Measurements from ENCODE around the gene NEK11. TPM values are rescaled to one million over a fixed set of nuclear protein-coding genes. Genes with fewer than 3 reads are reported as not detected.

Gene NEK11
- total RNA-seq, 1 experiment from 2014 or later: 13.2 TPM

- H2AFZ ChIP-seq: no peak overlapping the region
- DNase-seq: no peak
- no peaks in the 10 kb centered on the region for H3F3A ChIP-seq (ENCODE audit: insufficient read depth, low read depth)
- no peaks in the 10 kb centered on the region for H4K20me1 ChIP-seq (ENCODE audit: insufficient read depth)
- no peaks in the 10 kb centered on the region for H3K9me3 ChIP-seq (ENCODE audit: insufficient read depth, low read depth)
- intact Hi-C loops (cut with micrococcal nuclease; ENCODE audit: unreplicated experiment): no loop called here
- H3K4me2 ChIP-seq: no peak overlapping the region
- ChIA-PET POLR2A (ENCODE audit: unreplicated experiment) (no interaction called here), CTCF (no interaction called here)
- no TSS peak for BruUV-seq (replicated peaks)
- no peaks in the 10 kb centered on the region for H3K4me1 ChIP-seq (replicated peaks; ENCODE audit: insufficient read depth)
- no peaks in the 10 kb centered on the region for H3K27me3 ChIP-seq (ENCODE audit: insufficient read depth, low read depth)
- no peak overlapping the region for H3K27ac ChIP-seq
- H3K9me2 ChIP-seq (ENCODE audit: insufficient read depth): no peaks in the 10 kb centered on the region
- TF ChIP-seq EZH2 (IDR thresholded peaks at IDR 0.05; ENCODE audit: low read depth): no peak
- no peak for TF ChIP-seq CTCF (conservative IDR thresholded peaks at IDR 0.05)
- no peaks in the 10 kb centered on the region for H3K36me3 ChIP-seq (ENCODE audit: low read depth)
- H3K79me2 ChIP-seq (ENCODE audit: low read depth): no peaks in the 10 kb centered on the region
- H3K4me3 ChIP-seq: no peak overlapping the region
Observed at GRCh38 chr3:131390331-131390730, 363.7 kb downstream of the NEK11 start.

DNA sequence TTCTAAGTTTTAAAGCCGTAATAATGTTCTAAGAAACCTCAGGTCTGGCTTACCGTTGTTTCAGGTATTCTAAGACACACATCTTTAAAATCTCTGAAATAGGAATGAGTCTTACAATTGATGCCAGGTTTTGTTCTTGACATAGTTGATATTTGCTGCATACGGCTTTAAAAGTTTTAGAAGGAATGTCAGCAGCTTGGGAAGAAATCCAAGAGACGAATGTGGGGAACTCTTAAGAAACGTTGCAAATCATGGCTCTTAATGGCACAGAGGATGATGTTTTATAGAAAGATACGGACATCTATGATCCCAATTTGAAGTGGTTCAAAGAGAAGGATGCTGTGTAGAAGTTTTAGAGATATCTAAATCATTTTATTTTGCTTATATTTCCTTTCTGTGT, 366.4 kb downstream of the NEK11 start:
- H4K20me1 ChIP-seq (ENCODE audit: insufficient read depth): no peaks in the 10 kb centered on the region
- no peak overlapping the region for H2AFZ ChIP-seq
- no peak for TF ChIP-seq CTCF (conservative IDR thresholded peaks at IDR 0.05)
- no peak for TF ChIP-seq EZH2 (IDR thresholded peaks at IDR 0.05; ENCODE audit: low read depth)
- no peaks in the 10 kb centered on the region for H3K79me2 ChIP-seq (ENCODE audit: low read depth)
- H3K27me3 ChIP-seq (ENCODE audit: insufficient read depth, low read depth): no peaks in the 10 kb centered on the region
- no peak for DNase-seq
- no peak overlapping the region for H3K4me2 ChIP-seq
- POLR2A ChIA-PET (ENCODE audit: unreplicated experiment): no interaction called here
- no peak overlapping the region for H3K27ac ChIP-seq
- no peak overlapping the region for H3K4me3 ChIP-seq
- H3K4me1 ChIP-seq (replicated peaks; ENCODE audit: insufficient read depth): no peaks in the 10 kb centered on the region
- H3K9me3 ChIP-seq (ENCODE audit: insufficient read depth, low read depth): no peaks in the 10 kb centered on the region
- H3K9me2 ChIP-seq (ENCODE audit: insufficient read depth): no peaks in the 10 kb centered on the region
- H3K36me3 ChIP-seq (ENCODE audit: low read depth): no peaks in the 10 kb centered on the region
- no peaks in the 10 kb centered on the region for H3F3A ChIP-seq (ENCODE audit: insufficient read depth, low read depth)
- intact Hi-C loops (cut with micrococcal nuclease; ENCODE audit: unreplicated experiment): no loop called here
- BruUV-seq (replicated peaks): no TSS peak
- CTCF ChIA-PET: no interaction called here

- H3K9me2 ChIP-seq (ENCODE audit: insufficient read depth): no peaks in the 10 kb centered on the region
- no peak for DNase-seq
- H3K9me3 ChIP-seq (ENCODE audit: insufficient read depth, low read depth): no peaks in the 10 kb centered on the region
- no peak overlapping the region for H3K4me2 ChIP-seq
- no peak overlapping the region for H2AFZ ChIP-seq
- H3K4me1 ChIP-seq (replicated peaks; ENCODE audit: insufficient read depth): no peaks in the 10 kb centered on the region
- intact Hi-C loops (cut with micrococcal nuclease; ENCODE audit: unreplicated experiment): no loop called here
- no peak for TF ChIP-seq EZH2 (IDR thresholded peaks at IDR 0.05; ENCODE audit: low read depth)
- no peak for TF ChIP-seq CTCF (conservative IDR thresholded peaks at IDR 0.05)
- ChIA-PET CTCF (no interaction called here), POLR2A (ENCODE audit: unreplicated experiment) (no interaction called here)
- H4K20me1 ChIP-seq (ENCODE audit: insufficient read depth): no peaks in the 10 kb centered on the region
- H3K27me3 ChIP-seq (ENCODE audit: insufficient read depth, low read depth): no peaks in the 10 kb centered on the region
- H3K4me3 ChIP-seq: no peak overlapping the region
- H3K27ac ChIP-seq: no peak overlapping the region
- no TSS peak for BruUV-seq (replicated peaks)
- no peaks in the 10 kb centered on the region for H3K36me3 ChIP-seq (ENCODE audit: low read depth)
- no peaks in the 10 kb centered on the region for H3F3A ChIP-seq (ENCODE audit: insufficient read depth, low read depth)
- no peaks in the 10 kb centered on the region for H3K79me2 ChIP-seq (ENCODE audit: low read depth)
Observed at GRCh38 chr3:131393868-131394267, 367.2 kb downstream of the NEK11 start.

All from PC-9 (cell line).